Transverse colon (tissue), 4 donors: Measurements from ENCODE around the gene FAM234A.

Source experiments
- CTCF ChIP-seq, 5 experiments: fragments of 200-600 bp in 3 of 5; fragments of 450-650 bp in 2 of 5; sonication (generic) in 3 of 5; IDR thresholded peaks; 1 replicate in 2 of 5; 2 replicates in 3 of 5; pipeline ENCODE4 v1.5.1; 2016 to 2017; ENCODE audit warnings: antibody characterized with exemption in 5 of 5, inconsistent platforms in 3 of 5, mild to moderate bottlenecking in 2 of 5, moderate library complexity in 1 of 5
- EP300 ChIP-seq: sonication (generic); formaldehyde crosslinking; IDR thresholded peaks from one replicate; pipeline ENCODE4 v1.6.1; 2017; ENCODE audit warnings: antibody characterized with exemption, low read depth
- POLR2A ChIP-seq: fragments of 450-650 bp; IDR thresholded peaks from one replicate; pipeline ENCODE4 v1.6.1; 2016; ENCODE audit warnings: antibody characterized with exemption, mild to moderate bottlenecking, moderate library complexity
- POLR2AphosphoS5 ChIP-seq, 3 donors: sonication (generic); formaldehyde crosslinking; IDR thresholded peaks; one replicate each; pipeline ENCODE4 v1.6.1; 2016; ENCODE audit warnings: antibody characterized with exemption in 3 of 3

- TF ChIP-seq CTCF (IDR thresholded peaks at IDR 0.05) (no peak), POLR2A (no peak), POLR2AphosphoS5 (IDR thresholded peaks at IDR 0.05) (no peak), EP300 (no peak)
These were observed 4.8 kb upstream of the FAM234A start for GRCh38 chr16:229731-230281.
